Natural killer cell (primary cell): Measurements from ENCODE around the gene CD7. TPM values are rescaled to one million over a fixed set of nuclear protein-coding genes. Genes with fewer than 3 reads are reported as not detected.

Experiments
- ATAC-seq, 3 donors: fragments of 150-1000 bp in 2 of 3; fragments of 200-7000 bp in 1 of 3; cut with Tn5 transposase; 1 replicate in 1 of 3; 2 replicates in 2 of 3; pipeline ENCODE4 v1.10.0; 2021; ENCODE audit warnings: mild to moderate bottlenecking in 2 of 3, moderate library complexity in 2 of 3
- DNase-seq, 2 donors: peaks; one replicate each; pipeline versions ENCODE4 v3.0.0 to v3.0.0-alpha.2; 2013 to 2021; ENCODE audit warnings: mixed read lengths in 1 of 2
- H3K27ac ChIP-seq: one replicate; pipeline ENCODE4 v1.5.1; 2013; ENCODE audit warnings: mild to moderate bottlenecking, low read length
- H3K27me3 ChIP-seq: one replicate; pipeline ENCODE4 v1.6.1; 2013; ENCODE audit warnings: low read length; ENCODE audit not compliant: control insufficient read depth, insufficient read depth
- H3K36me3 ChIP-seq: one replicate; pipeline ENCODE4 v1.6.1; 2013; ENCODE audit warnings: low read length; ENCODE audit not compliant: control insufficient read depth, insufficient read depth
- H3K4me1 ChIP-seq: one replicate; pipeline ENCODE4 v1.6.1; 2013; ENCODE audit warnings: low read length; ENCODE audit not compliant: control insufficient read depth, insufficient read depth
- H3K4me3 ChIP-seq: one replicate; pipeline ENCODE4 v1.5.1; 2013; ENCODE audit warnings: low read length
- H3K9me3 ChIP-seq: one replicate; pipeline ENCODE4 v1.6.1; 2013; ENCODE audit warnings: low read length; ENCODE audit not compliant: control insufficient read depth, insufficient read depth
- H3K27ac Mint-ChIP-seq, 2 donors: one replicate each; pipeline ENCODE4 v1.8.0; 2022; ENCODE audit warnings: mild to moderate bottlenecking in 2 of 2, mixed read lengths in 2 of 2, moderate library complexity in 1 of 2
- H3K27me3 Mint-ChIP-seq, 2 donors: one replicate each; pipeline ENCODE4 v1.8.0; 2022; ENCODE audit warnings: low read depth in 2 of 2, mixed read lengths in 2 of 2
- H3K36me3 Mint-ChIP-seq: one replicate; pipeline ENCODE4 v1.8.0; 2022; ENCODE audit warnings: mixed read lengths
- H3K4me1 Mint-ChIP-seq, 2 donors: one replicate each; pipeline ENCODE4 v1.8.0; 2022; ENCODE audit warnings: mixed read lengths in 2 of 2
- H3K4me3 Mint-ChIP-seq: one replicate; pipeline ENCODE4 v1.8.0; 2022; ENCODE audit warnings: mild to moderate bottlenecking, moderate library complexity, mixed read lengths
- H3K9me3 Mint-ChIP-seq, 2 donors: one replicate each; pipeline ENCODE4 v1.8.0; 2022; ENCODE audit warnings: mixed read lengths in 2 of 2
- CTCF ChIP-seq: fragments of 200-600 bp; IDR thresholded peaks from one replicate; pipeline ENCODE4 v1.8.0; 2022; ENCODE audit warnings: antibody characterized with exemption
- WGBS: methylation state at CpG from one replicate; pipeline ENCODE4 v1.1.7; 2013; ENCODE audit warnings: missing lambda C conversion rate; ENCODE audit not compliant: insufficient coverage; 5-methylcytosine and 5-hydroxymethylcytosine counted together
- intact Hi-C: fragments of 100-400 bp; cut with micrococcal nuclease; formaldehyde crosslinking; loops from one replicate; pipeline ENCODE4 v1.14.2; 2022
- total RNA-seq, 4 donors: library from RNA; stranded (reverse); fragments of 120-200 nt in 1 of 4; gene quantifications; one replicate each; pipeline versions ENCODE4 v1.2.3 to v1.2.4, GENCODE V29; 2013 to 2022

Gene CD7
- total RNA-seq, 3 donors from 2014 or later (not counting 1 experiment from before 2014, with no cell fraction given): 464 to 564 (median 522) TPM

- intact Hi-C loops: no loop called here
- no peak for TF ChIP-seq CTCF
- H3K4me3 ChIP-seq: no peak overlapping the region
- Mint-ChIP-seq H3K4me3 (peak overlapping the region; percentile 49), H3K9me3 (no peaks in the 10 kb centered on the region), H3K27ac (peak overlapping the region in 1 of 2 donors; percentile 23), H3K36me3 (no peaks in the 10 kb centered on the region), H3K4me1 (peaks cover 14 to 41% of the 10 kb centered on the region in 2 donors), H3K27me3 (no peaks in the 10 kb centered on the region)
- no peaks in the 10 kb centered on the region for H3K27me3 ChIP-seq
- no peak overlapping the region for H3K27ac ChIP-seq
- no peak for ATAC-seq
- no peaks in the 10 kb centered on the region for H3K9me3 ChIP-seq
- no peak for DNase-seq
- peaks cover 51% of the 10 kb centered on the region for H3K4me1 ChIP-seq
- 64% methylated on average over 27 of the region's 27 CpGs for WGBS
- H3K36me3 ChIP-seq: peaks cover 17% of the 10 kb centered on the region
These were observed 3.2 kb downstream of the CD7 start for GRCh38 chr17:82314012-82314726.

GRCh38 chr17:82313195-82314011 lies 4.0 kb downstream of the CD7 start:
- no peaks in the 10 kb centered on the region for H3K27me3 Mint-ChIP-seq
- H3K36me3 ChIP-seq: peaks cover 17% of the 10 kb centered on the region
- no peaks in the 10 kb centered on the region for H3K36me3 Mint-ChIP-seq
- H3K4me1 Mint-ChIP-seq: peaks cover 14 to 48% of the 10 kb centered on the region in 2 donors
- H3K27ac Mint-ChIP-seq: peak overlapping the region in 1 of 2 donors; percentile 26
- intact Hi-C loops: no loop called here
- H3K9me3 Mint-ChIP-seq: no peaks in the 10 kb centered on the region
- H3K27ac ChIP-seq: no peak overlapping the region
- ATAC-seq (no peak), DNase-seq (no peak)
- no peaks in the 10 kb centered on the region for H3K9me3 ChIP-seq
- no peak overlapping the region for H3K4me3 ChIP-seq
- peaks cover 44% of the 10 kb centered on the region for H3K4me1 ChIP-seq
- TF ChIP-seq CTCF: no peak
- WGBS: 93% methylated on average over 28 of the region's 28 CpGs
- no peaks in the 10 kb centered on the region for H3K27me3 ChIP-seq
- peak overlapping the region; percentile 55 for H3K4me3 Mint-ChIP-seq

- no peak overlapping the region for H3K4me3 Mint-ChIP-seq
- Histone ChIP-seq H3K9me3 (no peaks in the 10 kb centered on the region), H3K27ac (no peak overlapping the region), H3K36me3 (peaks cover 17% of the 10 kb centered on the region), H3K4me3 (no peak overlapping the region), H3K4me1 (peaks cover 44% of the 10 kb centered on the region), H3K27me3 (no peaks in the 10 kb centered on the region)
- ATAC-seq: no peak
- no peaks in the 10 kb centered on the region for H3K36me3 Mint-ChIP-seq
- H3K27me3 Mint-ChIP-seq: no peaks in the 10 kb centered on the region
- intact Hi-C loops: no loop called here
- peaks cover 20 to 54% of the 10 kb centered on the region in 2 donors for H3K4me1 Mint-ChIP-seq
- 96% methylated on average over 13 of the region's 13 CpGs for WGBS
- DNase-seq: no peak
- no peaks in the 10 kb centered on the region for H3K9me3 Mint-ChIP-seq
- TF ChIP-seq CTCF: no peak
- H3K27ac Mint-ChIP-seq: no peak overlapping the region
These were observed 5.4 kb downstream of the CD7 start for GRCh38 chr17:82311971-82312370.
